Fibroblast of mammary gland (primary cell): ENCODE measurements around the gene RBM38.

ENCODE experiments used
- DNase-seq: peaks from one replicate; pipeline ENCODE4 v3.0.0-alpha.2; 2010; ENCODE audit warnings: low read depth
- H3K4me3 ChIP-seq: 2 replicates; pipeline ENCODE4 v1.5.1; 2011; ENCODE audit warnings: low read depth, mild to moderate bottlenecking, low read length, moderate library complexity; ENCODE audit not compliant: control insufficient read depth
- TF ChIP-seq, protein P1 (sequence below): conservative IDR thresholded peaks from 2 replicates; pipeline ENCODE4 v1.5.1; 2011; ENCODE audit warnings: low read depth, low read length, inconsistent platforms; ENCODE audit not compliant: control insufficient read depth, insufficient read depth

The RBM38 gene

DNA sequence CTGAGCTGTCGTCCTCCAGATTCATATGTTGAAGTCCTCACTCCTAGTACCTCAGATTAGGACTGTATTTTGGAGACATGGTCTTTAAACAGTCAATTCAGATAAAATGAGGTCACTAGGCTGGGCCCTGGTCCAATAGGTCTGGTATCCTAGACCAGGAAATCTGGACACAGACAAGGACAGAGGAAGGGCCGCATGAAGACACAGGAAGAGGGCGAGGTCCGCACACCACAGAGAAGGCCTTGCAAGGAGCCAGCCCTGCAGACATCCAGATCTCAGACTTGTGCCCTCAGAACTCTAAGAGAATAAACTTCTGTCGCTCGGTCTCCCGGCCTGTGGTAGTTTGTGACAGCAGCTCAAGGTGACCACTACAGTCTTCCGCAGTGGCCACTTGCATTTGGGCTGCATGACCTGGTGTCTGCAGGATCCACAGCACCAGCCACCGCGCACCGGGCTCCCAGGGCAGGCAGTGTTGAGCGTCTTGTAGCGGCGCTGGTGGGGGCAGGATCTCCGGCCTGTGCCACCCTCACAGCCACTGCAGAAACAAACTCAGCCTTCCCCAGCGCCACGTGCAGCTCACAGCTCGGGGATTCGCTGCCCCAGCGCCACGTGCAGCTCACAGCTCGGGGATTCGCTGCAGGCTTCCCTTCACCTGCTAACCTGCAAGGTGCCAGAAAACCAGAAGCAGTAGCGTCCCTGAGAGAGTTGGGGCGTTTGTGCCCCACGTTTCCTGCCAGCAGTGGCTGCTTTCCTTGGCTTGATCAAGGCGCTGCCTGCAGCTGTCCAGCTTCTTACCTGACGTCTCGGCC is 6.0 kb upstream of the RBM38 start:
- DNase-seq: no peak
- TF ChIP-seq, protein P1, sequence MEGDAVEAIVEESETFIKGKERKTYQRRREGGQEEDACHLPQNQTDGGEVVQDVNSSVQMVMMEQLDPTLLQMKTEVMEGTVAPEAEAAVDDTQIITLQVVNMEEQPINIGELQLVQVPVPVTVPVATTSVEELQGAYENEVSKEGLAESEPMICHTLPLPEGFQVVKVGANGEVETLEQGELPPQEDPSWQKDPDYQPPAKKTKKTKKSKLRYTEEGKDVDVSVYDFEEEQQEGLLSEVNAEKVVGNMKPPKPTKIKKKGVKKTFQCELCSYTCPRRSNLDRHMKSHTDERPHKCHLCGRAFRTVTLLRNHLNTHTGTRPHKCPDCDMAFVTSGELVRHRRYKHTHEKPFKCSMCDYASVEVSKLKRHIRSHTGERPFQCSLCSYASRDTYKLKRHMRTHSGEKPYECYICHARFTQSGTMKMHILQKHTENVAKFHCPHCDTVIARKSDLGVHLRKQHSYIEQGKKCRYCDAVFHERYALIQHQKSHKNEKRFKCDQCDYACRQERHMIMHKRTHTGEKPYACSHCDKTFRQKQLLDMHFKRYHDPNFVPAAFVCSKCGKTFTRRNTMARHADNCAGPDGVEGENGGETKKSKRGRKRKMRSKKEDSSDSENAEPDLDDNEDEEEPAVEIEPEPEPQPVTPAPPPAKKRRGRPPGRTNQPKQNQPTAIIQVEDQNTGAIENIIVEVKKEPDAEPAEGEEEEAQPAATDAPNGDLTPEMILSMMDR: no peak
- H3K4me3 ChIP-seq: no peak overlapping the region

DNA sequence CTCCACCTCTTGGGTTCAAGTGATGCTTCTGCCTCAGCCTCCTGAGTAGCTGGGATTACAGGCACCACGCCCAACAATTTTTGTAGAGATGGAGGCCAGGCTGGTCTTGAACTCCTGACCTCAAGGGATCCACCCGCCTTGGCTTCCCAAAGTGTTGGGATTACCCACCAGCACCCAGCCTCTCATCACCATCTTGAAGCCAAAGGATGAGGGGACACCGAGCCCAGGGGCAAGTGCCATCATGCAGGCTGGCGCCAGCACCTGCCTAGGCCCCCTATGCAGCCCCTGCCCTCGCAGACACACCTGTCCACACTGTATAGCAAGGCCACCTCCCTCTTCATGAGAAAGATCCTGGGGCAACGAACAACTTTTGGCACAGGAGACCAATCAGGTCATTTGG is 5.3 kb upstream of the RBM38 start:
- TF ChIP-seq, protein P1: no peak
- H3K4me3 ChIP-seq: no peak overlapping the region
- no peak for DNase-seq

DNA sequence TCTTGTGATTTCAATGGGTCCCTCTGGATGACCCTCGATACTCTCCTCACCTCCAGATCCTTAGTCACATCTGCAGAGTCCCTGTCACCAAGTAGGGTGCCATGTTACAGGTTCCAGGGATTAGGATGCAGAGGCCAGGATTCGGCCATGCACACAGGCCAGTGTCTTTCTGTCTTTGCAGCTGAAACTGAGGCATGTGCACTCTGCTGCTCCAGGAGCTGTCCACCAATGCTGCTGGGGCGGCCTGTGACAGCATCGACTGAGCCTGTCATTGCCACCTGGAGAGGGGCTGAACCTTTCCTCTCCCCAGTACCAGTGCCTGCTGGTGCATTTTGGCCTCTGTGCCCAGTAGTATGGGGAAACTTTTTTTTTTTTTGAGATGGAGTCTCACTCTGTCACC is 4.4 kb upstream of the RBM38 start:
- H3K4me3 ChIP-seq: no peak overlapping the region
- no peak for DNase-seq
- TF ChIP-seq, protein P1: no peak

DNA sequence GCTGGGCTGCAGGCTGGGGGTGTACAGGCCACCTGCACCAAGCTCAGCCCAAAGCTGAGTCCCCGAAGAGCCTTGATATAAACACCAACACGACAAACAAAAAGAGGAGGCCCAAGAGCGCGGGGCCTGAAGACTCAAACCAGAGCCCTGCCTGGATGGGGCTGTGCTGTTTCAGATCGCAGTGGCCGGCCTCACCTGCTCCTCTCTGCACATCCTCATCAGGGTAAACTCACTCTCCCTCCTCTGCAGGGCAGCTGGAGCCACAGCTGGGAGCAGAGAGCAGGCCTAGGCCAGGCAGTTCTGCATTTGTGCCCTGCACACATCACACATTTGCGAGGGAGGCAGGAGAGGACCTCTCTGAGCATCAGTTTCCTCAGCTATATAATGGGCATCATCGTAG is 3.7 kb upstream of the RBM38 start:
- no peak for DNase-seq
- TF ChIP-seq, protein P1: no peak

DNA sequence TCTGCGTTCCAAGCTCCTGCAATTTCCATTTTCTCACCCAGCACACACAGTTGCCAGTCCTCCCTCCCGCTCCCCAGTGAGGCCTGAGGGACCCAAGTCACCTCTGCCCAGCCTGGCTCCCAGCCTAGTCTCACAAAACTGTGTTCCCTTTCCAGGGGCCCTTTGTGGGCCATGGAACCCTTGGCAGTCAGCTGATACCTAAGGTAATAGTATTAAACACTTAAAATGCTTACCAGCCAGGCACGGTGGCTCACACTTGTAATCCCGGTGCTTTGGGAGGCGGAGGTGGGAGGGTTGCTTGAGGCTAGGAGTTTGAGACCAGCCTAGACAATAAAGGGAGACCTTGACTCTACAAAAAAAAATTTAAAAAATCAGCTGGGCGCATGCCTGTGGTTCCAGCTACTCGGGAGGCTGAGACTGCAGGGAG is 3.2 kb upstream of the RBM38 start:
- TF ChIP-seq, protein P1: no peak

More for the DNA sequence above, 3.7 kb upstream of the RBM38 start:
- H3K4me3 ChIP-seq: no peak overlapping the region

DNA sequence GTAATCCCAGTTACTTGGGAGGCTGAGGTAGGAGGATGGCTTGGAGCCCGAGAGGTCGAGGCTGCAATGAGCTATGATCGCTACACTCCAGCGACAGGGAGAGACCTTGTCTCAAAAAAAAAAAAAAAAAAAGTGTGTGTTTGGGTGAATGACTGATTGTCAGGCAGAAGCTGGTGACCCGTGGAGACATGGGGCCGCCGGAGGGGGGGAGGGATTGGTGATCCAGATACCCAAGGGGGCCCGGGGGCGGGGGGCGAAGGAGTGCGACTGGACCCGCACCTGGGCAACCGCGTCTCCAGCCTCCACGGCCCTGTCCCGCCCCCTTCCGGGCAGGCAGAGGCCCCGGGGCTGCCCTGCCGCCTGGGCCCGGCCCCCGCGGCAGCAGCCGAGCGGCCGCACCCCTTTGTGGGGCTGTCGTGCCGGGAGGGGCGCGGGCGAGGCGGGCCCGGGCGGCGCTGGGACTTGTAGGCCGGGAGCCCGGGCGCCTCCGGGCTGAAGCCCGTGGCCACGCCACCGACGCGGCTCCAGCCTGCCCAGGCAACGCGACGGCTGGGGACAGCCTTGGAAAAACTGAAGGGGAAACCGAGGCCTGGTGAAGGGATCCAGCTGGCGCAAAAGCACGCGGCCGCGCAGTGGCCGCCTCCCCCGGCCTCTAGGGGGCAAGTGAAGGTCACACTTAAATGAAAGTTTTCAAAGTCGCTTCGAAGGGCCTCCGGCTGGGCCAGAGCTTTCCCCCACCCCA is 2.1 kb upstream of the RBM38 start:
- DNase-seq: peak; percentile 37
- H3K4me3 ChIP-seq: peak overlapping the region; percentile 13
- TF ChIP-seq, protein P1: peak; percentile 5

More for the DNA sequence above, 3.2 kb upstream of the RBM38 start:
- no peak overlapping the region for H3K4me3 ChIP-seq
- DNase-seq: no peak
